Osteoblast (primary cell): ENCODE measurements around the gene IFTAP. TPM values are rescaled to one million over a fixed set of nuclear protein-coding genes. Genes with fewer than 3 reads are reported as not detected.

ENCODE experiments used
- DNase-seq: peaks from one replicate; pipeline ENCODE4 v3.0.0; 2011; ENCODE audit warnings: low spot score, mixed read lengths; ENCODE audit not compliant: insufficient read length; ENCODE audit errors: missing footprints
- H2AFZ ChIP-seq: 2 replicates; pipeline ENCODE4 v1.6.0; 2011; ENCODE audit warnings: mild to moderate bottlenecking, low read length
- H3K27ac ChIP-seq: 2 replicates; pipeline ENCODE4 v1.5.1; 2011; ENCODE audit warnings: mild to moderate bottlenecking, low read depth, low read length, moderate library complexity
- H3K27me3 ChIP-seq: 2 replicates; pipeline ENCODE4 v1.6.0; 2012; ENCODE audit warnings: mild to moderate bottlenecking, control low read depth, inconsistent platforms, low read length, moderate library complexity; ENCODE audit not compliant: insufficient read depth
- H3K36me3 ChIP-seq: 2 replicates; pipeline ENCODE4 v1.5.1; 2011; ENCODE audit warnings: mild to moderate bottlenecking, low read length, control low read depth, moderate library complexity; ENCODE audit not compliant: insufficient read depth
- H3K4me1 ChIP-seq: 2 replicates; pipeline ENCODE4 v1.5.1; 2011; ENCODE audit warnings: mild to moderate bottlenecking, low read length, control low read depth, moderate library complexity; ENCODE audit not compliant: insufficient read depth
- H3K4me2 ChIP-seq: 2 replicates; pipeline ENCODE4 v1.6.0; 2011; ENCODE audit warnings: mild to moderate bottlenecking, low read length; ENCODE audit not compliant: insufficient read depth
- H3K4me3 ChIP-seq: fragments of 200-600 bp; sonication (generic); 3 replicates; pipeline ENCODE4 v1.5.1; 2012; ENCODE audit warnings: mild to moderate bottlenecking, low read length, inconsistent platforms; ENCODE audit not compliant: insufficient read depth
- H3K79me2 ChIP-seq: 2 replicates; pipeline ENCODE4 v1.6.0; 2012; ENCODE audit warnings: mild to moderate bottlenecking, low read length, control low read depth, inconsistent platforms; ENCODE audit not compliant: insufficient read depth
- H3K9me3 ChIP-seq: 2 replicates; pipeline ENCODE4 v1.5.1; 2011; ENCODE audit warnings: low read depth, low read length, control low read depth
- H4K20me1 ChIP-seq: 2 replicates; pipeline ENCODE4 v1.6.0; 2012; ENCODE audit warnings: mild to moderate bottlenecking, low read length, control low read depth; ENCODE audit not compliant: insufficient read depth
- total RNA-seq: library from RNA; depleted of rRNA; stranded (reverse); fragments of >200 nt; gene quantifications from 2 replicates; pipeline ENCODE4 v1.2.3, GENCODE V29; 2012
- TF ChIP-seq, protein P1 (sequence below): IDR thresholded peaks from 2 replicates; pipeline ENCODE4 v1.5.1; 2011; ENCODE audit warnings: mild to moderate bottlenecking, low read depth, low read length, moderate library complexity; ENCODE audit errors: extremely low read depth

IFTAP gene
- total RNA-seq, 1 donor: 33.7 TPM

DNA sequence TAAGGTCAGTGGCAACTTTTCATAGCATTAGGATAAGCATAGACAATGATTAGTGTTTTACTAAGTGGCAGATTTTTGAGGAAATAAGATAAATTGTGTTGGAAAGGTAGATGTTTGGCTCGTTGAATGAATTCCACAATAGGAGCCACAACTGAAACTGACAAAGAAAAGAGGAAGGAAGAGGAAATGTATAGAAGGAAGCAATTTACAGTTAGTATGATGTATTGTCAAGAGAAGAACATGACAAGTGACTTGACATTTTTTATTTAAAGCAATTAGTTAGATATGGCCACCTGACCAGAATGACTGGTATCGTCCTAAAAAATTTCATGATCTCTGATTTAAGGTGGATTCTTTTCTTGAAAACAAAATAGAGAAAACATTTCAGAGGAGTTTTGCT is 6.9 kb downstream of the IFTAP start:
- no peaks in the 10 kb centered on the region for H3K4me1 ChIP-seq
- TF ChIP-seq, protein P1, sequence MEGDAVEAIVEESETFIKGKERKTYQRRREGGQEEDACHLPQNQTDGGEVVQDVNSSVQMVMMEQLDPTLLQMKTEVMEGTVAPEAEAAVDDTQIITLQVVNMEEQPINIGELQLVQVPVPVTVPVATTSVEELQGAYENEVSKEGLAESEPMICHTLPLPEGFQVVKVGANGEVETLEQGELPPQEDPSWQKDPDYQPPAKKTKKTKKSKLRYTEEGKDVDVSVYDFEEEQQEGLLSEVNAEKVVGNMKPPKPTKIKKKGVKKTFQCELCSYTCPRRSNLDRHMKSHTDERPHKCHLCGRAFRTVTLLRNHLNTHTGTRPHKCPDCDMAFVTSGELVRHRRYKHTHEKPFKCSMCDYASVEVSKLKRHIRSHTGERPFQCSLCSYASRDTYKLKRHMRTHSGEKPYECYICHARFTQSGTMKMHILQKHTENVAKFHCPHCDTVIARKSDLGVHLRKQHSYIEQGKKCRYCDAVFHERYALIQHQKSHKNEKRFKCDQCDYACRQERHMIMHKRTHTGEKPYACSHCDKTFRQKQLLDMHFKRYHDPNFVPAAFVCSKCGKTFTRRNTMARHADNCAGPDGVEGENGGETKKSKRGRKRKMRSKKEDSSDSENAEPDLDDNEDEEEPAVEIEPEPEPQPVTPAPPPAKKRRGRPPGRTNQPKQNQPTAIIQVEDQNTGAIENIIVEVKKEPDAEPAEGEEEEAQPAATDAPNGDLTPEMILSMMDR: no peak
- DNase-seq: no peak

DNA sequence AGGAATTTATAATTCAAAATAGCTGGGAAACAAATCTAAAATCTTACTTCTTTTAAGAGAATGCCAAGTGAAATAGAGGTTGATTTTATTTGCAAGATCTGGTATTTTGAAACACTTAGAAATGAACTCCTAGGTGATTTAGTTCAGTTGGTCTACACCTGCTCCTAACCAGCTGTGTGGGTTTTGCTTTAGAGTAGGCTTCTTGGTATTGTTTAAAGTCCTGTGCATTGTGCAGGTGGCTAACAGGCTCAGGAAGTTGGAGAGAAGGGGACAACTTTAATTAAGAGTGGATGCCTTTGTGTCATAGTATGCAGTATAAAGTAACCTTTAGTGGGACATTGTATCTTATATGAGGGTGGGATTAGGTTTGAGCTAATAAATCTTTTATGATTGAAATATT is 7.8 kb downstream of the IFTAP start:
- H3K4me1 ChIP-seq: no peaks in the 10 kb centered on the region
- no peaks in the 10 kb centered on the region for H3K79me2 ChIP-seq
- no peaks in the 10 kb centered on the region for H3K9me3 ChIP-seq
- no peak overlapping the region for H3K4me2 ChIP-seq
- H4K20me1 ChIP-seq: no peaks in the 10 kb centered on the region
- H3K4me3 ChIP-seq: no peak overlapping the region
- no peak overlapping the region for H3K27ac ChIP-seq
- DNase-seq: no peak
- H3K36me3 ChIP-seq: no peaks in the 10 kb centered on the region
- TF ChIP-seq, protein P1: no peak
- H3K27me3 ChIP-seq: no peaks in the 10 kb centered on the region
- no peak overlapping the region for H2AFZ ChIP-seq

More for the DNA sequence above, 6.9 kb downstream of the IFTAP start:
- Histone ChIP-seq H3K4me3 (no peak overlapping the region), H3K79me2 (no peaks in the 10 kb centered on the region), H3K4me2 (no peak overlapping the region), H3K9me3 (no peaks in the 10 kb centered on the region), H3K36me3 (no peaks in the 10 kb centered on the region), H3K27me3 (no peaks in the 10 kb centered on the region), H4K20me1 (no peaks in the 10 kb centered on the region), H2AFZ (no peak overlapping the region), H3K27ac (no peak overlapping the region)

DNA sequence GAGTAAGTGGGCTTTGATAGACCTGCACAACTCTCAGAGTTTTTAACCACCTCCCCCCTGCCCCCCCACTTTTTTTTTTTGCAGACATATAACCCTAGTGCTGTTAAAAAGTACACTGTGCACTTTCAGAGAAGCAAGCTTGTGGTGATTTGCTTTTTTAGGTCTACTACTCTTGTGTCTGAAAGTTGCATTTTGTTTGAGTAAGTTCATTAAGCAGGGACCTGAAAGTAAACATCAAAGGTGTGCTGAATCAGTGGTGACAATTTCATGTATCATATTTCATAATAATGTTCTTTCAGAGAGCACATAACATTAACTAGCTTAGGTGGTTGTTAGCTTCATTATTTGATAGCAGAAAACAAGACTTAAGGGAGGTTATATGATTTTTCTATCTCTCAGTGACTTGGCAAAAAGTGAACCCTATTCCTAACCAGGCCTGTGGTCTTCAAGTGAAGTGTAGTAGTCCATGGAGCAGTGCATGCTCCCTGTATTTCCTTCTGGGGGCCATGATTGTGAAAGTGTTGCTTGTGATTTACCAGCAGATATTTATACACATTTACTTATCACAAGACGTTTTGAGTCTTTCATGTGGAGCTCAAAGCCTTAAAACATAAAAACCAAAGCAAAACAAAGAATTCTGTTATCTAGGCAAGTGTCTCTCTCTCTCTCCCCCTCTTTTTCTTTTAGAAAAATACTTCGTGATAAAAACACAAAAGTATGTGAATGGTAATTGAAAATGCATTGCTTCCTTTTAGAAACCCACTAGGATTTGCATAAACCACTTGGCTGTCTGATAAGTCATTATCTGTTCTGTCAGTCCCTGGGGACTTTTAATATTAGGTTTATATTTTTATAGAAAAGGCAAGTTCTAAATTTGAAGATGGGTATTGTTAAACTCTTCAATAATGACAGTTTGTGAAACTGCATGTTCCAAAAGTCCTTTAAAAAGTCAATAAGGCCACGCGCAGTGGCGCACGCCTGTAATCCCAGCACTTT is 11.2 kb downstream of the IFTAP start:
- Histone ChIP-seq H4K20me1 (no peaks in the 10 kb centered on the region), H3K27me3 (no peaks in the 10 kb centered on the region), H3K9me3 (no peaks in the 10 kb centered on the region), H3K27ac (no peak overlapping the region), H3K4me2 (no peak overlapping the region), H3K79me2 (no peaks in the 10 kb centered on the region), H3K36me3 (no peaks in the 10 kb centered on the region), H2AFZ (no peak overlapping the region), H3K4me1 (no peaks in the 10 kb centered on the region), H3K4me3 (no peak overlapping the region)
- TF ChIP-seq, protein P1: no peak
- no peak for DNase-seq

DNA sequence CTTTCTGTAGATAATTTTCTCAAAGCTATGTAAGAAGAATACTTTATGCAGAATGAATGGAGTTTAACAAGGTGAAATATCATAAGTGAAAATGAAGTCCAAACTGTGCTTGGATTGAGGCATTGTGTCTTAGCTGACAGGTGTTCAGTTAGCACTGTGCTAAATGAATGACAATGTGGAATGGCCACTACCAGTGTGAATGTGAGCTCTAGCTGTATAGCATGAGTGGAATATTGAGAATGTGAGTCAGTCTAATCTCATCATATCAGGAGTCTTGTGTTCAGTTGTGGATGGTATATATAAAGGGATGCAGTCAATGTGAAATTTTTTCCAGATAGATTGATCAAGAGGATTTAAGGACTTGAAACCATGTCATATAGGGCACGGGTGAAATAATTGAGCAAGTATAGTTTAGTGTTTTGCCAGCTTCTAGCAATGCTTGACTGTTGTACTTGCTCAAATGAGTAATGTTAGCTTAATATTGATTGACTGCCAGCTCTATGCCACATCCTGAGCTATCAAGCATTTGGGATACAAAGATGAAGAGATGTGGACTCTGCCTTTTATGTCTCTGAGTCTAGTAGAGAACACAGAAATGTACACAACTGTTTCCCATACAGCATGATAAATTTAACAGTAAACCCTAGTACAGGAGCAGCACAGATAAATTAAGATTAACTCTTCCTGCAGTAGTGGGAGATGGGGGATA is 14.3 kb downstream of the IFTAP start:
- no peak for DNase-seq

More for the DNA sequence above, 14.3 kb downstream of the IFTAP start:
- Histone ChIP-seq H3K27ac (no peak overlapping the region), H3K4me1 (no peaks in the 10 kb centered on the region), H3K79me2 (no peaks in the 10 kb centered on the region), H4K20me1 (no peaks in the 10 kb centered on the region), H3K27me3 (no peaks in the 10 kb centered on the region), H3K4me3 (no peak overlapping the region), H3K9me3 (no peaks in the 10 kb centered on the region), H2AFZ (no peak overlapping the region), H3K4me2 (no peak overlapping the region), H3K36me3 (no peaks in the 10 kb centered on the region)
- TF ChIP-seq, protein P1: no peak
